Ramos (cell line): Measurements from ENCODE around the gene ADAMTSL5.
"Not testable (repeated sequence)": the region's sequence is repeated elsewhere in the genome, so short reads cannot be mapped to it uniquely, and the experiment has no call there.

Experiments used
- in situ Hi-C: fragments of 300-500 bp; cut with MboI; formaldehyde crosslinking; loops from one replicate; pipeline ENCODE4 v1.14.3; 2022; ENCODE audit warnings: low sequenced_read_pairs; ENCODE audit not compliant: unreplicated experiment

ADAMTSL5 gene

GRCh38 chr19:1483131-1483978 is 29.5 kb downstream of the ADAMTSL5 start:
- in situ Hi-C loops: no loop called here

- in situ Hi-C loops: no loop called here
Measured at GRCh38 chr19:1482361-1483130, 30.3 kb downstream of the ADAMTSL5 start.

GRCh38 chr19:1481893-1482360 is 30.9 kb downstream of the ADAMTSL5 start:
- in situ Hi-C loops: no loop called here

GRCh38 chr19:1481224-1481892 is 31.5 kb downstream of the ADAMTSL5 start:
- in situ Hi-C loops: no loop called here

GRCh38 chr19:1478934-1479707 is 33.7 kb downstream of the ADAMTSL5 start, which contains the start of gene C19orf25:
C19orf25 (minus strand) TSS chr19:1479215; CDS start chr19:1478903, 312 bp downstream.
- in situ Hi-C loops: no loop called here

GRCh38 chr19:1477056-1477455 is 35.8 kb downstream of the ADAMTSL5 start:
- in situ Hi-C loops: not testable (repeated sequence)

- in situ Hi-C loops: no loop called here
Measured at GRCh38 chr19:1475751-1476437, 36.9 kb downstream of the ADAMTSL5 start.

GRCh38 chr19:1474765-1475351 is 38.0 kb downstream of the ADAMTSL5 start:
- in situ Hi-C loops: no loop called here

- in situ Hi-C loops: no loop called here
Measured at GRCh38 chr19:1474011-1474764, 38.6 kb downstream of the ADAMTSL5 start.

- in situ Hi-C loops: no loop called here
Measured at GRCh38 chr19:1473085-1473851, 39.6 kb downstream of the ADAMTSL5 start.

GRCh38 chr19:1472231-1473084 is 40.4 kb downstream of the ADAMTSL5 start:
- in situ Hi-C loops: no loop called here

- in situ Hi-C loops: no loop called here
Measured at GRCh38 chr19:1471515-1472160, 41.2 kb downstream of the ADAMTSL5 start.

GRCh38 chr19:1471010-1471514 is 41.8 kb downstream of the ADAMTSL5 start:
- in situ Hi-C loops: no loop called here

GRCh38 chr19:1470305-1471009 is 42.4 kb downstream of the ADAMTSL5 start:
- in situ Hi-C loops: no loop called here

GRCh38 chr19:1470055-1470304 is 42.8 kb downstream of the ADAMTSL5 start:
- in situ Hi-C loops: no loop called here
